H9 (cell line): ENCODE results near the gene WASHC2C. TPM values are rescaled to one million over a fixed set of nuclear protein-coding genes. Genes with fewer than 3 reads are reported as not detected.
A peak's percentile ranks its signal among the peaks of the same experiment; 100 is the strongest.
"Not testable (repeated sequence)": the region's sequence is repeated elsewhere in the genome, so short reads cannot be mapped to it uniquely, and the experiment has no call there.

Experiments
- DNase-seq: peaks from one replicate; pipeline ENCODE4 v3.0.0-alpha.2; 2017
- H2AFZ ChIP-seq: one replicate; pipeline ENCODE4 v1.6.1; 2013; ENCODE audit warnings: mild to moderate bottlenecking, low read length, control low read depth, moderate library complexity
- H2AK5ac ChIP-seq: 2 replicates; pipeline ENCODE4 v1.6.1; 2013; ENCODE audit warnings: low read length, control low read depth, mixed read lengths; ENCODE audit not compliant: insufficient read length
- H2BK120ac ChIP-seq: one replicate; pipeline ENCODE4 v1.6.1; 2013; ENCODE audit warnings: low read depth, mild to moderate bottlenecking, low read length, control low read depth, inconsistent platforms; ENCODE audit not compliant: poor library complexity, severe bottlenecking
- H2BK12ac ChIP-seq: 2 replicates; pipeline ENCODE4 v1.6.1; 2013; ENCODE audit warnings: low read length, control low read depth, mixed read lengths, low read depth; ENCODE audit not compliant: insufficient read length
- H2BK15ac ChIP-seq: 2 replicates; pipeline ENCODE4 v1.6.1; 2013; ENCODE audit warnings: low read depth, low read length, control low read depth
- H2BK20ac ChIP-seq: one replicate; pipeline ENCODE4 v1.6.1; 2013; ENCODE audit warnings: low read depth, mild to moderate bottlenecking, low read length, control low read depth, inconsistent platforms; ENCODE audit not compliant: poor library complexity, severe bottlenecking
- H2BK5ac ChIP-seq: 2 replicates; pipeline ENCODE4 v1.6.1; 2013; ENCODE audit warnings: low read length, control low read depth, mixed read lengths; ENCODE audit not compliant: insufficient read length
- H3K14ac ChIP-seq: 2 replicates; pipeline ENCODE4 v1.6.1; 2013; ENCODE audit warnings: low read length, control low read depth; ENCODE audit not compliant: insufficient read depth
- H3K18ac ChIP-seq: 2 replicates; pipeline ENCODE4 v1.6.1; 2013; ENCODE audit warnings: low read depth, mild to moderate bottlenecking, mixed read lengths, low read length, control low read depth; ENCODE audit not compliant: insufficient read length
- H3K23ac ChIP-seq: 2 replicates; pipeline ENCODE4 v1.6.1; 2013; ENCODE audit warnings: low read length, control low read depth, mixed read lengths, low read depth; ENCODE audit not compliant: insufficient read length
- H3K23me2 ChIP-seq: 2 replicates; pipeline ENCODE4 v1.6.1; 2013; ENCODE audit warnings: low read depth, mild to moderate bottlenecking, mixed read lengths, low read length, control low read depth; ENCODE audit not compliant: insufficient read length, poor library complexity, severe bottlenecking
- H3K27ac ChIP-seq: 2 replicates; pipeline ENCODE4 v1.5.1; 2013; ENCODE audit warnings: low read length, control low read depth, mixed read lengths, low read depth; ENCODE audit not compliant: insufficient read length
- H3K27me3 ChIP-seq: 2 replicates; pipeline ENCODE4 v1.6.1; 2013; ENCODE audit warnings: low read length, control low read depth, inconsistent platforms; ENCODE audit not compliant: insufficient read depth
- H3K4ac ChIP-seq: 2 replicates; pipeline ENCODE4 v1.6.1; 2013; ENCODE audit warnings: low read depth, mild to moderate bottlenecking, control low read depth, inconsistent platforms, low read length, moderate library complexity
- H3K4me1 ChIP-seq: 2 replicates; pipeline ENCODE4 v1.6.1; 2013; ENCODE audit warnings: low read length, control low read depth, inconsistent platforms; ENCODE audit not compliant: insufficient read depth
- H3K4me2 ChIP-seq: 2 replicates; pipeline ENCODE4 v1.6.1; 2013; ENCODE audit warnings: low read length, control low read depth, mixed read lengths; ENCODE audit not compliant: insufficient read length, insufficient read depth
- H3K56ac ChIP-seq: 2 replicates; pipeline ENCODE4 v1.6.1; 2013; ENCODE audit warnings: low read depth, mild to moderate bottlenecking, mixed read lengths, low read length, control low read depth; ENCODE audit not compliant: insufficient read length
- H3K79me1 ChIP-seq: 2 replicates; pipeline ENCODE4 v1.6.1; 2013; ENCODE audit warnings: low read depth, mild to moderate bottlenecking, moderate library complexity, low read length, control low read depth, inconsistent platforms; ENCODE audit not compliant: insufficient read depth, poor library complexity, severe bottlenecking
- H3K79me2 ChIP-seq: 2 replicates; pipeline ENCODE4 v1.6.1; 2013; ENCODE audit warnings: low read length, control low read depth, inconsistent platforms; ENCODE audit not compliant: insufficient read depth
- H3K9ac ChIP-seq: 2 replicates; pipeline ENCODE4 v1.6.1; 2013; ENCODE audit warnings: low read length, control low read depth, mixed read lengths; ENCODE audit not compliant: insufficient read length; ENCODE audit errors: extremely low read depth
- H3K9me3 ChIP-seq: one replicate; pipeline ENCODE4 v1.6.1; 2013; ENCODE audit warnings: low read depth, low read length, inconsistent platforms; ENCODE audit not compliant: control insufficient read depth
- H3T11ph ChIP-seq: one replicate; pipeline ENCODE4 v1.6.1; 2013; ENCODE audit warnings: mild to moderate bottlenecking, low read length, control low read depth, inconsistent platforms
- H4K20me1 ChIP-seq: one replicate; pipeline ENCODE4 v1.6.1; 2013; ENCODE audit not compliant: control insufficient read depth, insufficient read length, insufficient read depth
- H4K5ac ChIP-seq: 2 replicates; pipeline ENCODE4 v1.6.1; 2013; ENCODE audit warnings: low read depth, mild to moderate bottlenecking, mixed read lengths, low read length, control low read depth; ENCODE audit not compliant: insufficient read length
- H4K8ac ChIP-seq: replicated peaks from 2 replicates; pipeline ENCODE4 v1.6.1; 2013; ENCODE audit warnings: low read length, control low read depth, mixed read lengths, low read depth; ENCODE audit not compliant: insufficient read length
- H4K91ac ChIP-seq: 2 replicates; pipeline ENCODE4 v1.6.1; 2013; ENCODE audit warnings: low read depth, mild to moderate bottlenecking, moderate library complexity, mixed read lengths, low read length, control low read depth; ENCODE audit not compliant: insufficient read length
- H3K27ac Mint-ChIP-seq, 3 experiments: 2 replicates in 2 of 3; 3 replicates in 1 of 3; pipeline ENCODE4 v1.8.0; 2020 to 2021; ENCODE audit warnings: mixed read lengths in 3 of 3, mild to moderate bottlenecking in 1 of 3, moderate library complexity in 1 of 3
- H3K27me3 Mint-ChIP-seq: 2 replicates; pipeline ENCODE4 v1.8.0; 2021; ENCODE audit warnings: low read depth, mild to moderate bottlenecking, moderate library complexity, mixed read lengths
- H3K36me3 Mint-ChIP-seq, 3 experiments: 2 replicates in 2 of 3; 3 replicates in 1 of 3; pipeline ENCODE4 v1.8.0; 2020 to 2021; ENCODE audit warnings: low read depth in 3 of 3, mixed read lengths in 3 of 3; ENCODE audit not compliant: insufficient read depth in 1 of 3
- H3K4me1 Mint-ChIP-seq, 2 experiments: 2 replicates each; pipeline ENCODE4 v1.8.0; 2020; ENCODE audit warnings: mixed read lengths in 2 of 2
- H3K4me3 Mint-ChIP-seq, 2 experiments: 2 replicates in 1 of 2; 3 replicates in 1 of 2; pipeline ENCODE4 v1.8.0; 2020 to 2021; ENCODE audit warnings: mild to moderate bottlenecking in 2 of 2, mixed read lengths in 2 of 2, moderate library complexity in 1 of 2
- H3K9me3 Mint-ChIP-seq, 2 experiments: 2 replicates in 1 of 2; 3 replicates in 1 of 2; pipeline ENCODE4 v1.8.0; 2020; ENCODE audit warnings: mild to moderate bottlenecking in 2 of 2, mixed read lengths in 2 of 2, moderate library complexity in 1 of 2
- WGBS: extraction: QIAGEN DNeasy Blood & Tissue Kit; methylation state at CpG from one replicate; pipeline ENCODE4 v1.1.7; 2013; ENCODE audit warnings: missing lambda C conversion rate, low lambda C conversion rate, mixed read lengths; ENCODE audit not compliant: insufficient read length; ENCODE audit errors: extremely low coverage; 5-methylcytosine and 5-hydroxymethylcytosine counted together
- total RNA-seq: library from RNA; stranded (reverse); gene quantifications from 2 replicates; pipeline ENCODE4 v1.2.1, GENCODE V29; 2021

The WASHC2C gene
- total RNA-seq, 1 experiment from 2014 or later: 36.7 TPM

DNA sequence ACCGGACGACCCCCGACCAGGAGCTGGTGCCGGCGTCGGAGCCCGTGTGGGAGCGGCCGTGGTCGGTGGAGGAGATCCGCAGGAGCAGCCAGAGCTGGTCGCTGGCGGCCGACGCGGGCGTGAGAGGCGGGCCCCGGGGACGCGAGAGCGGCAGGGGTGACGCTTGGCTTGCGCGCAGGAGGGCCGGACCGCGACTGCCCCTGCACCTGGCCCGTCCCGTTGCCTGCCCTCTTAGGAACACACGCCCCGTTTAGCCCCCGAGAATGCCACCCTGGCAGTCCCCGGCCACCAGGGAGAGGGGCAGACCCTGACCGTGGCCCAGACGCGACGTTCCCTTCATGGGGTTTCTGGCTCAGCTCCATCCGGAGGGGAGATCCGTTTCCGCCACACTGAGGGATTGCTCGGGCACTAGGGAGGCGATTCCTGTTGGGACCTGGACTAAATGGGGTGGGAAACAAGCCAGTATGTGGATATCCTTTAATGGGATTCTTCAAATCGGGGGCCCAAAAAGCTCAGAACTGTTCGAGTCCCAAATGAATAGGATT is 427 bp downstream of the WASHC2C start:
- H3K4me1 Mint-ChIP-seq, H2BK20ac ChIP-seq, H3K27me3 Mint-ChIP-seq, H3K56ac ChIP-seq, H2BK15ac ChIP-seq, H4K91ac ChIP-seq, H2BK12ac ChIP-seq, H3K9me3 Mint-ChIP-seq, H3K4ac ChIP-seq, H2AFZ ChIP-seq, H3K9ac ChIP-seq, H3K27ac Mint-ChIP-seq, H3K79me1 ChIP-seq, H3K9me3 ChIP-seq, H2AK5ac ChIP-seq, H3K27me3 ChIP-seq, DNase-seq, H2BK5ac ChIP-seq, H3K36me3 Mint-ChIP-seq, H2BK120ac ChIP-seq, H3K23me2 ChIP-seq, H3K4me1 ChIP-seq, H3K79me2 ChIP-seq, H4K20me1 ChIP-seq, H3K14ac ChIP-seq, H3K27ac ChIP-seq, H4K8ac ChIP-seq, H3K23ac ChIP-seq, H3T11ph ChIP-seq, H3K18ac ChIP-seq, H4K5ac ChIP-seq: not testable (repeated sequence)
- peak overlapping the region; percentile 52 for H3K4me2 ChIP-seq
- WGBS: no CpG with 5 or more reads among the region's 45 CpGs
- H3K4me3 Mint-ChIP-seq: peak overlapping the region; percentile 75 to 82

DNA sequence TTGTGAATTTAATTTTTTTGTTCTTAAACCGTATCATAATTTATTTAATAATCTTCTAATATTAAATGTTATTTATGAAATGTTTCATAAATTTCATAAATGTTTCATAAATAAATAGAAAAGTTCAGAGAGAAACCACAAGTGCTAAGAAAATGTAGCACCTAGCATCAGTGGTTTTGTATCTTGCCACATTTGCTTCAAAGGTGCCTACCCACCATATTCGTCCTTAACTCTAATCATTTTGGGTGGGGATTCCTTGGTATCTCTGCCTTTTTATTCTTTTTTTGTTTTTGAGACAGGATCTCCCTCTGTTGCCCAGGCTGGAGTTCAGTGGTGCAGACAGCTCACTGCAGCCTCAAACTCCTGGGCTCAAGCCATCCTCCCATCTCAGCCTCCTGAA is 7.4 kb downstream of the WASHC2C start:
- H3K4me1 ChIP-seq, H3K9me3 ChIP-seq, H3K36me3 Mint-ChIP-seq, H3K79me1 ChIP-seq, H2AK5ac ChIP-seq, H3K4me1 Mint-ChIP-seq, H3K23me2 ChIP-seq, H3K27me3 ChIP-seq, H2BK12ac ChIP-seq, H3K56ac ChIP-seq, H3K9ac ChIP-seq, H2BK20ac ChIP-seq, H3K27ac Mint-ChIP-seq, H2AFZ ChIP-seq, H2BK15ac ChIP-seq, H3K27ac ChIP-seq, H3K4me3 Mint-ChIP-seq, H3K79me2 ChIP-seq, H2BK120ac ChIP-seq, H2BK5ac ChIP-seq, H3K14ac ChIP-seq, H3K27me3 Mint-ChIP-seq, H4K5ac ChIP-seq, H3K9me3 Mint-ChIP-seq, H4K8ac ChIP-seq, H3K23ac ChIP-seq, DNase-seq, H3T11ph ChIP-seq, H4K91ac ChIP-seq, H3K18ac ChIP-seq, H3K4me2 ChIP-seq, H4K20me1 ChIP-seq, H3K4ac ChIP-seq: not testable (repeated sequence)
- no CpG with 5 or more reads among the region's 2 CpGs for WGBS
